GM15510 (cell line): ENCODE measurements around the gene KRTAP10-1.
"Not testable (repeated sequence)": the region's sequence is repeated elsewhere in the genome, so short reads cannot be mapped to it uniquely, and the experiment has no call there.

Experiments used
- POLR2A ChIP-seq: IDR thresholded peaks from 3 replicates; pipeline ENCODE4 v1.6.1; 2011; ENCODE audit warnings: borderline replicate concordance; ENCODE audit not compliant: insufficient read length; ENCODE audit errors: extremely low read depth

KRTAP10-1 gene

GRCh38 chr21:44574457-44575306 lies 34.7 kb upstream of the KRTAP10-1 start:
- TF ChIP-seq POLR2A, result no peak

GRCh38 chr21:44573630-44574456 lies 33.8 kb upstream of the KRTAP10-1 start, which contains the start of gene KRTAP10-4:
Gene KRTAP10-4 (plus strand): TSS chr21:44573729. CDS start chr21:44573759, 30 bp downstream.
- not testable (repeated sequence) for TF ChIP-seq POLR2A

- no peak for TF ChIP-seq POLR2A
Measured at GRCh38 chr21:44572959-44573583, 33.1 kb upstream of the KRTAP10-1 start.

- no peak for TF ChIP-seq POLR2A
Measured at GRCh38 chr21:44571844-44572782, 32.1 kb upstream of the KRTAP10-1 start.

- TF ChIP-seq POLR2A, result no peak
Measured at GRCh38 chr21:44571296-44571695, 31.3 kb upstream of the KRTAP10-1 start.

GRCh38 chr21:44569861-44570517 lies 30.0 kb upstream of the KRTAP10-1 start:
- TF ChIP-seq POLR2A, result no peak

- TF ChIP-seq POLR2A, result no peak
Measured at GRCh38 chr21:44568667-44569556, 28.9 kb upstream of the KRTAP10-1 start.

GRCh38 chr21:44568261-44568660 lies 28.3 kb upstream of the KRTAP10-1 start:
- TF ChIP-seq POLR2A, result no peak

- no peak for TF ChIP-seq POLR2A
Measured at GRCh38 chr21:44567481-44568171, 27.6 kb upstream of the KRTAP10-1 start.

GRCh38 chr21:44566403-44566802 lies 26.4 kb upstream of the KRTAP10-1 start:
- TF ChIP-seq POLR2A, result no peak

- no peak for TF ChIP-seq POLR2A
Measured at GRCh38 chr21:44564886-44565598, 25.0 kb upstream of the KRTAP10-1 start.
